ENCODE measurements around the gene PDE2A.

DNA sequence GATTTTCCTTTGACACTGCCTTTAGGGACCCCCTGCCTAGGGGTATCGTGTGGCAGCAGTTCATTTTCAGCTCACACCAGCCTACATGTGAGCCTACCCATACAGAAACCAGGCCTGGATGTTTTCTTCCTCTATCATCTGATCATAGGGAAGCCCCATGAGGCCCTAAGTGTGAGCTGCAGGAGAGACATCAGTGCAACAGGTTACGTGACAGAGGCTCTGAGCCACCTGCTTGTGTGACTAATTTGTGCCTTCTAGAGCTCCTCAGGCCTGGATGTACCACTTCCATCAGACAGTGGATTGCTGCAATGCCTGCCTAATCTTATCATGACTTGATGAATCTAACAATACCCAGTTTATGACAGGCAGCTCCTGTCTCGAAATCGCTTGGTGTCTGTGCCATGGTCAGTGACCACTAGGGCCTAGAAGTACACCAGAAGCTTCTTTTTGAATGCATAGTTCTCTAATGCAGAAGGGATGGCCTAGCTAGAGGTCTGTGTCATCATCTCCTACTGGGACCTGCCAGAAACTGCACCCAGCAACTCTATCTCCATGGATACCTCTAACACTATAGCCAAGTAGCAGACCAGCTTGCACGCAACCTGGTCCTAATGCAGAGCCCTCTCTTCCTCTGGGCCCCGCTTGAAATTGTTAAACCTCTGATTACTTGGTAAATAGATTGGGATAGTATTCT lies 130.2 kb downstream of the PDE2A start:
- TF ChIP-seq CTCF (optimal IDR thresholded peaks at IDR 0.05 in 1 of 3, IDR thresholded peaks at IDR 0.05 in 1 of 3, conservative IDR thresholded peaks at IDR 0.05 in 1 of 3; ENCODE audit: extremely low read depth in 1 of 3, insufficient read depth in 2 of 3, low read length in 3 of 3) (no peak), EZH2 (IDR thresholded peaks at IDR 0.05; ENCODE audit: low read length) (no peak)
